Neural crest cell (in vitro differentiated cells): ENCODE data around the gene EPB41L4B. TPM values are rescaled to one million over a fixed set of nuclear protein-coding genes. Genes with fewer than 3 reads are reported as not detected.

Source experiments
- DNase-seq: peaks from one replicate; pipeline ENCODE4 v3.0.0; 2021; ENCODE audit warnings: low read depth, mixed read lengths, low spot score
- H3K27ac Mint-ChIP-seq: one replicate; pipeline ENCODE4 v1.8.0; 2021; ENCODE audit warnings: mild to moderate bottlenecking, mixed read lengths; ENCODE audit not compliant: unreplicated experiment
- H3K27me3 Mint-ChIP-seq: 2 replicates; pipeline ENCODE4 v1.8.0; 2021; ENCODE audit warnings: low read depth, mild to moderate bottlenecking, mixed read lengths
- H3K36me3 Mint-ChIP-seq: 2 replicates; pipeline ENCODE4 v1.8.0; 2021; ENCODE audit warnings: low read depth, mild to moderate bottlenecking, mixed read lengths
- H3K4me1 Mint-ChIP-seq: 2 replicates; pipeline ENCODE4 v1.8.0; 2021; ENCODE audit warnings: mixed read lengths
- H3K4me3 Mint-ChIP-seq: one replicate; pipeline ENCODE4 v1.8.0; 2021; ENCODE audit warnings: mild to moderate bottlenecking, mixed read lengths
- H3K9me3 Mint-ChIP-seq: 2 replicates; pipeline ENCODE4 v1.8.0; 2021; ENCODE audit warnings: mixed read lengths
- total RNA-seq: library from RNA; stranded (reverse); gene quantifications from 2 replicates; pipeline ENCODE4 v1.2.1, GENCODE V29; 2021
- TF ChIP-seq, protein P1 (sequence below): fragments of 200-600 bp; sonication (generic); conservative IDR thresholded peaks from 2 replicates; pipeline ENCODE4 v1.5.0; 2021; ENCODE audit warnings: antibody characterized with exemption, mild to moderate bottlenecking

The EPB41L4B gene
- total RNA-seq, 1 donor from 2014 or later: 1.4 TPM

DNA sequence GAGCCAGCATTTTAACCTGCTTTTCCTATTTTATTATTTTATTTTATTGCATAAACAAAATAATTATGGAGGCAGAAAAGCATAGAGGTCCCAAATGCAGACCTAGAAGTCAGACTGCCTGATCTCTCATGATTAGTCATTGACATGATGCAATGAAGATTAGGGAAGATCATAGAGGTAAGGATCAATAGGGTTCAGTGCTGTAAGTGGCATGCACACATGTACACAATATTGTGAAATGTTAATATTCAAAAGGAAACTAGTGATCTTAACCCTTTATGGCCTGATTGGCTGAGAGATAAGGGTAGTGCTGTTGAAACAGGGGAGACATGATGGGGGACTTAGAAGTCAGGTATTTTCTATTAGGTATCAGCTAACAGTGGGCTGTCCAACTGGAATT lies 152.7 kb downstream of the EPB41L4B start:
- Mint-ChIP-seq H3K4me1 (peaks cover 16% of the 10 kb centered on the region), H3K4me3 (no peak overlapping the region), H3K27me3 (peaks cover 86% of the 10 kb centered on the region), H3K27ac (no peak overlapping the region), H3K9me3 (peaks cover 4% of the 10 kb centered on the region), H3K36me3 (peaks cover 6% of the 10 kb centered on the region)
- TF ChIP-seq, protein P1, sequence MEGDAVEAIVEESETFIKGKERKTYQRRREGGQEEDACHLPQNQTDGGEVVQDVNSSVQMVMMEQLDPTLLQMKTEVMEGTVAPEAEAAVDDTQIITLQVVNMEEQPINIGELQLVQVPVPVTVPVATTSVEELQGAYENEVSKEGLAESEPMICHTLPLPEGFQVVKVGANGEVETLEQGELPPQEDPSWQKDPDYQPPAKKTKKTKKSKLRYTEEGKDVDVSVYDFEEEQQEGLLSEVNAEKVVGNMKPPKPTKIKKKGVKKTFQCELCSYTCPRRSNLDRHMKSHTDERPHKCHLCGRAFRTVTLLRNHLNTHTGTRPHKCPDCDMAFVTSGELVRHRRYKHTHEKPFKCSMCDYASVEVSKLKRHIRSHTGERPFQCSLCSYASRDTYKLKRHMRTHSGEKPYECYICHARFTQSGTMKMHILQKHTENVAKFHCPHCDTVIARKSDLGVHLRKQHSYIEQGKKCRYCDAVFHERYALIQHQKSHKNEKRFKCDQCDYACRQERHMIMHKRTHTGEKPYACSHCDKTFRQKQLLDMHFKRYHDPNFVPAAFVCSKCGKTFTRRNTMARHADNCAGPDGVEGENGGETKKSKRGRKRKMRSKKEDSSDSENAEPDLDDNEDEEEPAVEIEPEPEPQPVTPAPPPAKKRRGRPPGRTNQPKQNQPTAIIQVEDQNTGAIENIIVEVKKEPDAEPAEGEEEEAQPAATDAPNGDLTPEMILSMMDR: no peak
- no peak for DNase-seq

DNA sequence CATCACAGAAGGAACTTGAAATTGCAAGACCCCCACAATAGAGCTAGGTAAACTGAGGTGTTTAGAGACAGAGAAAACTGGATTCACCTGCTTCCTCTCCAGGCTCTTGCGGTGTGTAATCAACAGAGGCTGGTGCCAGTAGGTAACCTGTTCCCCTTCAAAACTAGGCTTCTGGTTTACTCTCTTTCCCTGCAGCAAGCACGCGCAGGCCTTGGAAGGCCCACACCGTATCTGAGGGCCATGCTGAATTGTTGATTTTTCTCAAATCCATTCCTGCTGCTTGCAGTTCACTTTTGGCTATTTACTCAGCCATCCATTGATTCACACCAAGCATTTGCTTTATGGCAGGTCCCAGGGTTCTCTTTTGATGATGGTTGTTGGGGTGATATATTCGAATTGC lies 153.1 kb downstream of the EPB41L4B start:
- H3K4me1 Mint-ChIP-seq: peaks cover 16% of the 10 kb centered on the region
- peaks cover 6% of the 10 kb centered on the region for H3K36me3 Mint-ChIP-seq
- H3K27ac Mint-ChIP-seq: no peak overlapping the region
- peaks cover 4% of the 10 kb centered on the region for H3K9me3 Mint-ChIP-seq
- peaks cover 89% of the 10 kb centered on the region for H3K27me3 Mint-ChIP-seq
- TF ChIP-seq, protein P1: no peak
- DNase-seq: no peak
- H3K4me3 Mint-ChIP-seq: peak overlapping the region; percentile 75

DNA sequence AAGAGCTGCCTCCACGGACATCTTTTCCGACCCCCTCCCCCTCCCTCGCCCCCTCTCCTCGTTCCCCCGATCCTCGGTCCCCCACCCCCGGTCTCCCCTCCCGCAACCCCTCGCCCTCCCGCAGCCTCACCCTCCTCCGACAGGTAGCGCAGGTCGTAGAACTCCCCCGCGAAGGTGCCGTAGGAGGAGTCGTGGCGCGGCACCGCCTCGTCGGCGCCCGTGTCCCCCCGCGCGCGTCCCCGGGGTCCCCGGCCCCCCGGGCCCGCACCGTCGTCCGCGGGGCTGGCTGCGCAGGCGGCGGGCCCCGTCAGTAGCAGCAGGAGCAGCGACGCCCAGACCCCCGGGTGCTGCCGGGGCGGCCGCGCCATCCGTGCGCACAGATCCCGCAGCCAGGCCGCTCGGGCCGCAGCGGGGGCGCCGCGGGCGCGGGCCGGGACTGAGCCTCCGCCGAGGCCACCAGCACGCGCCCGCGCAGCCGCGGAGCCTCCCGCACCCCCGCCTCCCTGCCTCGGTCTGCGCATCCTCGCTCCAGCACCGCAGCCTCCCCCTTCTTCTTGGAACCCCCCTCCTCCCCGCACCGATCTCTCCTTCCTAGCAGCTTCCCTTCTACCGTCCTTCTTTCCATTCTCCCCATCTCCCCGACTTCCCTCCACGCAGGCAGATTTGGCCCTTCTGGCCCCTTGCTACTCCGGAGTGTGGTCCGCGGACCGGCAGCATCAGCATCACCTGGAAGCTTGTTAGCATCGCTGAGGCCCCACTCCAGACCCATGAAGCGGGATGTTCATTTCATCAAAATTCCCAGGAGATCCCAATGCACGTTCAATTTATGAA lies 153.9 kb downstream of the EPB41L4B start, which contains the start of gene FRRS1L:
FRRS1L (minus strand) TSS at position 479 of the 831 bp plus-strand sequence; CDS start at position 368, 111 bp downstream.
- Mint-ChIP-seq H3K36me3 (peaks cover 6% of the 10 kb centered on the region), H3K4me1 (peaks cover 16% of the 10 kb centered on the region), H3K27me3 (peaks cover 93% of the 10 kb centered on the region), H3K27ac (no peak within 1 kb of the TSS), H3K4me3 (peak within 1 kb of the TSS; percentile 83), H3K9me3 (peaks cover 4% of the 10 kb centered on the region)
- DNase-seq: peak; percentile 20
- TF ChIP-seq, protein P1: no peak

DNA sequence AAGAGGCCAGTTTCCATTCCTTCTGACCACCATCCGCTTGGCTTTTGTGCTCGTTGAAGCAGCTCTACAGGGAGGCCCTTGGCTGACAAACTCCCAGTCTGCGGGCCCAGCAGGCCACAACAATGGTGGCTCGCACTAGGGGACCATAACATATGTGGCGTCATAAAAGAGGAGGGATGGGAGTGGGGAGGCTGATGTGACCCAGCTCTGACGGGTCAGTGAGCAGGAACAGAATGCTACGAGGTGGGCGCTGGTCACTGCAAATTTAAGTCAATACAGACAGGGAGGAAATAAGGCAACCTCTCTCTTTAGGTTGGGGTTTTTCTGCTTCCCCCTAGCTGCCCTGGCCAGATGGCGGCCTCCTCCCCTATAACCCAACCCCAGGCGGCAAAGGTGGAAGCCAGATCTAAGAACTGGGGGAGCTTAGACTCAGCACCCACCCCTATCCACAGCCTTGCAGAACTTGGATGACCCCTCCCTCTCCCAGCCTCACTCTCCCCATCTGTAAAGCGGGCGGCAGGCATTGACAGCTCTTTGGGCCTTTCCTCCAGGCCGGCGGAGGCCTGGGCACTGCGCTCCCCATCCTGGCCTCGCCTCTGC lies 154.6 kb downstream of the EPB41L4B start:
- Mint-ChIP-seq H3K36me3 (peaks cover 6% of the 10 kb centered on the region), H3K27me3 (peaks cover 93% of the 10 kb centered on the region), H3K4me1 (peaks cover 16% of the 10 kb centered on the region)

DNA sequence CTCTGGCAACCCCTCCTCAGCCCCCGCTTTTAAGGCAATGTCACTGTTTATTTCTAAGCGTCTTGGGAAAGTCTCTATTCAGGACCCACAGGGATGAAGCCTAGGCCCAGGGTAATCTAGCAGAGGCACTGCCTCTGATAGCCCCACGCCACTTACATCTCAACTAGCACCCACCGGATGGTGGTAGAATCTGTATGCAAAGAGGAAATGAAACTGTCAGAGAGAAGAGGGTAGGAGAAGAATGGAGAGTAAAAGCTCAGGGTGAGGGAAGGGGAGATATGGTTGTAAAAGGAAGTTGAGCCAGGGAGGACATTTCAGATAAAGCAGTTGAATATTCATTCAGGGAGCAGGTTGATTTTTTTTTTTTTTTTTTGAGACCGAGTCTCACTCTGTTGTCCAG lies 156.8 kb downstream of the EPB41L4B start:
- H3K4me1 Mint-ChIP-seq: peaks cover 16% of the 10 kb centered on the region
- peak overlapping the region; percentile 11 for H3K4me3 Mint-ChIP-seq
- TF ChIP-seq, protein P1: no peak
- H3K9me3 Mint-ChIP-seq: peaks cover 4% of the 10 kb centered on the region
- no peak overlapping the region for H3K27ac Mint-ChIP-seq
- peaks cover 6% of the 10 kb centered on the region for H3K36me3 Mint-ChIP-seq
- DNase-seq: no peak
- H3K27me3 Mint-ChIP-seq: peaks cover 87% of the 10 kb centered on the region

More for the DNA sequence above, 154.6 kb downstream of the EPB41L4B start:
- H3K27ac Mint-ChIP-seq: no peak overlapping the region
- peaks cover 4% of the 10 kb centered on the region for H3K9me3 Mint-ChIP-seq
- H3K4me3 Mint-ChIP-seq: peak overlapping the region; percentile 83
- peak; percentile 22 for DNase-seq
- TF ChIP-seq, protein P1: no peak
